ENCODE measurements around the gene CWF19L2.

- TF ChIP-seq CTCF (IDR thresholded peaks at IDR 0.05; ENCODE audit: insufficient read depth, low read depth, low read length) (no peak), EZH2 (IDR thresholded peaks at IDR 0.05; ENCODE audit: insufficient read depth, low read length) (no peak)
Observed at GRCh38 chr11:107457205-107457557, 444 bp downstream of the CWF19L2 start.

Measured in astrocyte (in vitro differentiated cells and primary cell).